HuH-7 (cell line): Measurements from ENCODE around the gene DPEP3.

Experiments
- DNase-seq: peaks from one replicate; pipeline ENCODE4 v3.0.0; 2011; ENCODE audit warnings: low spot score

Gene DPEP3

GRCh38 chr16:67930191-67930590 lies 50.1 kb downstream of the DPEP3 start:
- DNase-seq, result no peak

- DNase-seq, result peak; percentile 94
These were observed 51.5 kb downstream of the DPEP3 start for GRCh38 chr16:67928561-67929364.

- no peak for DNase-seq
These were observed 52.2 kb downstream of the DPEP3 start for GRCh38 chr16:67928147-67928546.

- DNase-seq, result no peak
These were observed 53.0 kb downstream of the DPEP3 start for GRCh38 chr16:67927131-67927941.

DNA sequence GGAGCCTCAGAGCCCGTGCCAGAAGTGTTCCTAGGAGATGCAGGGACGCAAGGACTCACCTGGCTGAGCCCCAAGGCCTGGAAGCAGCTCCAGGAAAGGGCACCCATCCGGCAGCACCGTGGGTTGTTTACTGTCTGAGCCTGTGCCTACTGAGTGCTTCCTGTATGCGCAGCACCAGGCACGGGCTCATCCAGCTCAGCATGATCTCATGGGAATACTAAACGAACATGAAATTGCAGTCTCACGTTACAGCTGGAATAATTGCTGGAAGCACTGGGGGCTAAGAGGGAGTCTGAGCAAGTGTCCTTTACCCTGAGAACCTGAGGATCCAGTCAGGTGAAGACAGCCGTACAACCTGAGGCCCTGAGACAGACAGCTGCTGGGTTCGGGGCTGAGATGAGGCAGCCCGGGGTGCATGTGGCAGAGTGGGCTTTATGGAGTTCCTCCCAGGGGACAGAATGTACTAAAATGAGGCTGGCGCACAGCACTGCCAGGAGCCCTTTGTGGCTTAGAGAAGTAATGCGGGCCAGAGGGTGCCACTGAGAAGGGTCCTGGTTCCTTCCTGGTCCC lies 54.0 kb downstream of the DPEP3 start:
- DNase-seq, result no peak
